Thoracic aorta (tissue), 2 donors: ENCODE measurements around the gene GIT2. TPM values are rescaled to one million over a fixed set of nuclear protein-coding genes. Genes with fewer than 3 reads are reported as not detected.

Source experiments
- ATAC-seq: fragments of 150-250 bp; one replicate; pipeline ENCODE4 v1.8.0; 2017; ENCODE audit warnings: low read depth; ENCODE audit not compliant: insufficient number of reproducible peaks, low FRiP score
- DNase-seq: peaks from one replicate; pipeline ENCODE4 v3.0.0-alpha.2; 2020; ENCODE audit warnings: low spot score
- H3K27ac ChIP-seq, 2 donors: fragments of 200-600 bp; sonication (generic); 1 replicate in 1 of 2; 2 replicates in 1 of 2; pipeline ENCODE4 v1.5.1; 2016; ENCODE audit warnings: mild to moderate bottlenecking in 2 of 2, moderate library complexity in 2 of 2
- H3K27me3 ChIP-seq: fragments of 200-600 bp; sonication (generic); replicated peaks from 2 replicates; pipeline ENCODE4 v1.6.0; 2016; ENCODE audit warnings: mild to moderate bottlenecking; ENCODE audit not compliant: insufficient read depth
- H3K36me3 ChIP-seq: fragments of 200-600 bp; sonication (generic); one replicate; pipeline ENCODE4 v1.5.1; 2016
- H3K4me1 ChIP-seq, 2 donors: fragments of 200-600 bp; sonication (generic); 1 replicate in 1 of 2; 2 replicates in 1 of 2; pipeline versions ENCODE4 v1.5.1 to v1.6.0; 2016; ENCODE audit warnings: low read depth in 2 of 2, mild to moderate bottlenecking in 1 of 2; ENCODE audit not compliant: control insufficient read depth in 1 of 2
- H3K4me3 ChIP-seq: fragments of 200-600 bp; sonication (generic); 2 replicates; pipeline ENCODE4 v1.5.1; 2016; ENCODE audit warnings: mild to moderate bottlenecking
- H3K9me3 ChIP-seq: fragments of 200-600 bp; sonication (generic); 2 replicates; pipeline ENCODE4 v1.5.1; 2016
- CTCF ChIP-seq: fragments of 200-600 bp; sonication (generic); IDR thresholded peaks from one replicate; pipeline ENCODE4 v1.5.1; 2019; ENCODE audit warnings: antibody characterized with exemption
- total RNA-seq, 2 donors: library from RNA; depleted of rRNA; stranded (reverse); fragments of >200 nt; gene quantifications; one replicate each; pipeline versions ENCODE4 v1.1.0 to v1.2.3, GENCODE V29; 2016

GIT2 gene
- total RNA-seq, 2 donors from 2014 or later, result 45.2 to 71.5 TPM

GRCh38 chr12:109981311-109981710 is 14.9 kb downstream of the GIT2 start:
- H3K4me3 ChIP-seq, result no peak overlapping the region
- no peaks in the 10 kb centered on the region for H3K4me1 ChIP-seq
- peaks cover 64% of the 10 kb centered on the region for H3K36me3 ChIP-seq
- no peak overlapping the region for H3K27ac ChIP-seq
- H3K27me3 ChIP-seq, result no peaks in the 10 kb centered on the region
- TF ChIP-seq CTCF, result no peak
- DNase-seq (no peak), ATAC-seq (no peak)
- no peaks in the 10 kb centered on the region for H3K9me3 ChIP-seq

DNA sequence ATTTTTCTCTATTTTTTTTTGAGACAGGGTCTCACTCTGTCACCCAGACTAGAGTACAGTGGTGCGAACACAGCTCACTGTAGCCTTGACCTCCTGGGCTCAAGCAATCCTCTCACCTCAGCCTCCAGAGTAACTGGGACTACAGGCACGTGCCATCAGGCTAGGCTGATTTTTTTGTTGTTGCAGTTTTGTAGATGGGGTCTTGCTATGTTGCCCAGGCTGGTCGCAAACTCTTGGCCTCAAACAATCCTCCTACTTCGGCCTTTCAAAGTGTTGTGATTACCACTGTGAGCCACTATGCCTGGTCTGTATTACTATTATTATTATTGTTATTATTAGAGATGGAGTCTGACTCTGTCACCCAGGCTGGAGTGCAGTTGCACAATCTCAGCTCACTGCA is 23.3 kb downstream of the GIT2 start:
- Histone ChIP-seq H3K27me3 (no peaks in the 10 kb centered on the region), H3K4me1 (no peaks in the 10 kb centered on the region), H3K27ac (no peak overlapping the region), H3K9me3 (no peaks in the 10 kb centered on the region), H3K4me3 (no peak overlapping the region), H3K36me3 (peaks cover 37% of the 10 kb centered on the region)
- TF ChIP-seq CTCF, result no peak
- DNase-seq, result no peak
- ATAC-seq, result no peak

- peaks cover 0 to 3% of the 10 kb centered on the region in 2 donors for H3K4me1 ChIP-seq
- ATAC-seq (no peak), DNase-seq (no peak)
- H3K27ac ChIP-seq, result no peak overlapping the region
- H3K36me3 ChIP-seq, result peaks cover 22% of the 10 kb centered on the region
- TF ChIP-seq CTCF, result no peak
- H3K9me3 ChIP-seq, result no peaks in the 10 kb centered on the region
- H3K4me3 ChIP-seq, result no peak overlapping the region
- H3K27me3 ChIP-seq, result no peaks in the 10 kb centered on the region
Observed at GRCh38 chr12:109968801-109969200, 27.4 kb downstream of the GIT2 start.

- H3K36me3 ChIP-seq, result peaks cover 21% of the 10 kb centered on the region
- H3K9me3 ChIP-seq, result no peaks in the 10 kb centered on the region
- no peak overlapping the region for H3K4me3 ChIP-seq
- ATAC-seq (no peak), DNase-seq (no peak)
- no peak for TF ChIP-seq CTCF
- H3K27me3 ChIP-seq, result no peaks in the 10 kb centered on the region
- H3K4me1 ChIP-seq, result peaks cover 0 to 9% of the 10 kb centered on the region in 2 donors
- H3K27ac ChIP-seq, result no peak overlapping the region
Observed at GRCh38 chr12:109968032-109968420, 28.1 kb downstream of the GIT2 start.

GRCh38 chr12:109967383-109968031 is 28.7 kb downstream of the GIT2 start:
- Histone ChIP-seq H3K27me3 (no peaks in the 10 kb centered on the region), H3K27ac (no peak overlapping the region), H3K36me3 (peaks cover 21% of the 10 kb centered on the region), H3K4me3 (no peak overlapping the region), H3K9me3 (no peaks in the 10 kb centered on the region), H3K4me1 (peaks cover 0 to 9% of the 10 kb centered on the region in 2 donors)
- DNase-seq, result no peak
- TF ChIP-seq CTCF, result no peak
- ATAC-seq, result no peak
